GM21423 (cell line): ENCODE measurements around the gene SEC23B.

Source experiments
- ATAC-seq: cut with Tn5 transposase; IDR thresholded peaks from one replicate; pipeline ENCODE4 v1.9.1; 2021; ENCODE audit warnings: mild to moderate bottlenecking, moderate library complexity; ENCODE audit not compliant: unreplicated experiment

Gene SEC23B

DNA sequence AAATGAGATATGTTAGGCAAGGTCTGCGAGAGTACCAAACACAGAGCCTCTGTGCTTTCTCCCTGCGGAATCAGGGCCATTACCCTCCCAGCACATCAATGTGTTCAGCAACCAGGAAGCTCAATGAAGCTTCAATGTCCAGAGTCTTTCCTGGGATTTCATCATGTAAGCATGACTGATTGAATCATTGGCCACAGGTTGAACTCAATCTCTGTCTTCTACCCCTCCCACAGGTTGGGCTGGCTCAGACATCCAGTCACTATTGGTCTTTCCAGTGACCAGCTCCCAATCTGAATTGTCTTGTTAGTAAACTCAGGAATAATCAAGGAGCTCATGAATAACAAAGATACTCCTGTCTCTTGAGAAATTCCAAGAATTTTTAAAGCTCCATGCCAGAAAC lies 77.4 kb downstream of the SEC23B start:
- no peak for ATAC-seq

DNA sequence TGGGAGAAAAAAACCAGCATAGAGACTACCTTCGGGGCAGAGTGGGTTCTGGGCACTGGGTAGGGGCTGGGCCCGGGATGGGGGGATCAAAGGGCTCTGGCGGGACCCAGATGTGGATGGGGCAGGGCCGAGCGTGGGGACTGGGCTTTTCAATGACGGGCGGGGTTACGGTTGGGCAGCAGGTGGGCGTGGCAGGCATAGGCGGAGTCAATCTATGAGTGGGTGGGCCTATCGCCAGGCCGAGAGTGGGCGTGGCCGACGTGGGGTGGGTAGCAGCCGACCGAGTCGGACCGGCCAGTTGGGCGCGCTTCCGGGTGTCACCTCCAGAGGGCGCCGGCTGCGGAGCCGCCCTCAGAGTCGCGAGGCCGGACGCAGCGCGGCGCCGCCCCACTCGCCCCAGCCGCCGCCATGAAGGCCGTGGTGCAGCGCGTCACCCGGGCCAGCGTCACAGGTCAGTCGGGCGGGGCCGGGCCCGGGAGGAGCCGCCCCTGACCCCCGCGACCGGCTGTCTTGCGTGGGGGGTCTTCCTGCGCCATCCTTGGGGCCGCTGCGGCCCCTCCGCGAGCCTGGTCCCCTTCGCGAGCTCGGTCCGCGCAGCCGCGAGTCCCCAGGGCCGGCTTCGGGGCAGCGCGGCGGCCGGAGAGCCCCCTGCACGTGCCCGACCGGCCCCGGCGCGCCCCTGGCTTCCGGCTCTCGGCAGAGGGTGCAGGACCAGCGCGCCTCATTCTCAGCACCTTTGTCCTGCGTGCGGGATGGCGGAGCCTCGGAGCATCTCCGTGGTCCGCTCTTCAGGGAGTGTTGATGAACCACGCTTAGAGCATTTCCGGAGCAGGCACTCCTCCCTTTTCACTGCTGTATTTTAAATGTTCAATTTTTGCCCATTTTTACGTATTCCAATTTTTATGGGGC lies 80.2 kb downstream of the SEC23B start, which contains the start of gene DTD1:
Gene DTD1, plus strand, starts transcription at position 390 of the 909 bp plus-strand sequence. Its CDS starts 19 bp downstream, at position 409.
- ATAC-seq, result peak; percentile 84

DNA sequence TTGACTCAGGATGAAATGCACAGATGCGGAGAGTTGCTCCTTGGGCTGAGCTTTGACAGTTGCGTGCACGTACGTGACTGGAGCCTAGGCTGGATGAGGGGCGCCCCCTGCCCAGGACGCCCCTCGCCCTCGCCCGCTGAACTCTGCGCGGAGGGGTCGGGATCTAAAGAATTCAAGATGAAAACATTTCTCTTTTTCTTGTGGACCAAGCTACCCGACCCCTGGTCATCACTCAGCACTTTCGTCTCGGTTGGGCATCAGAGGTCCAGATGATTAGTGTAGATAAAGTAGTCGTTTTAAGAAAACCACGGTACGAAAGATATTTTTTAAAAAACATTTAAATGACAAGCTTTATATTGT lies 80.8 kb downstream of the SEC23B start:
- peak; percentile 1 for ATAC-seq

DNA sequence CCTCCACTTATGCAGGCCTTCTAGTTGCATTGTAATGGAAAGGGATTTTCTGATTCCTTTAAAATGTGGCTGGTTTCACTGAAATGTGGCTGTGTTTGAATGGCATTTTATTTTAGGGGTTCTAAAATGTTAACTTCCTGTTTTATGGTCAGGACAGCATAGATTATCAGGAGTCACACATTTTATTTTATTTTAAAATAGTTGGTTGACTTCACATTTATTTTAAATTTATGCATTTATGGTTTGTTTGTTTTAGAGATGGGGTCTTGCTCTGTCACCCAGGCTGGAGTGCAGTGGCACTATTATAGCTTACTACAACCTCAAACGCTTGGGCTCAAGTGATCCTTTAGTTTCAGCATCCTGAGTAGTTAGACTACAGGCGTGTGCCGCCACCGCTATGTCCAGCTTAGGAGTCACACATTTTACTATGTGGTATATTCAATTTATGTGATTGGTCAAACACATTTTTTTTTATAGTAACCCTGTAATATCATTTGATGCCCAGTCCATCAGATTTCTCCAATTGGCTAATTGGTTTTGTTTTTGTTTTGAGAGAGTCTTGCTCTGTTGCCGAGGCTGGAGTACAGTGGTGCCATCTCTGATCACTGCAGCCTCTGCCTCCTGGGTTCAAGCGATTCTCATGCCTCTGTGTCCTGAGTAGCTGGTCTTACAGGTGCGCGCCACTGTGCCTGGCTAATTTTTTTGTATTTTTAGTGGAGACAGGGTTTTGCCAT lies 82.4 kb downstream of the SEC23B start:
- ATAC-seq, result no peak

DNA sequence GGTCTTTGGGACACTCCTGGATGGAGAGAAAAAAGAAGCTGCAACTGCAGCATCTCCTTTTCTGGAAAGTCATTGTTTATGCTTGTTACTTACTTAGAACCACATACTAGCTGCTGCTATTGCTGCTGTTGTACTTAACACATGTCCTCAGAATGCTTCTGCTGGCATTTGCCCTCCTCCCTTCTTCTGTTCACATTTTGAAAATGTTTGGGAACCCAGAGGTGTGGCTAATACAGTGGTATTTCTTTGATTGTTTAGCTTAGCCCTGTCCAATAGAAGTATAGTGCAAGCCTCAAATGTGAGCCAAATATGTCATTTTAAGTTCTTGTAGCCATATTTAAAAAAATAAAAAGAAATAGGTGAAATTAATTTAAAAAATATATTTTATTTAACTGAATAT lies 88.5 kb downstream of the SEC23B start:
- ATAC-seq, result no peak

DNA sequence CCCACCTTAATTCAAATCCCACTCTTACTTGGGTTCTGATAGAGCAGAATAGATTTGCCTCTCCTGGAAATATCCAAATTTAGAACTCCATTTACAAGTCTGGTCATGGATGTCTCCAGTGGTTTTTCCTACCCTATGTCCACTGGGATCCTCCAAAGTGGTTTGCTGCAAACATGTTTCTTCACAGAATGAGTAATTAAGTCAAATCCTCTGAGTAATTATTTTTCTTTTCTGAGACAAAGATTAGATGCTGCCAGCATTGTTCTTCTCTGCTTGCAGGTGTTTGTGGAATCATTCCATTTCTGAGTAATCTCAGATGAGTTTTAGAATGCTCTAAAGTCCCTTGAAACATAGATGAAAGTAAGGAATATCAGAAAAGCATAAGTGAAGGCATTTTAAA lies 102.0 kb downstream of the SEC23B start:
- ATAC-seq, result no peak
